Measurements from ENCODE around the gene RSBN1L. TPM values are rescaled to one million over a fixed set of nuclear protein-coding genes. Genes with fewer than 3 reads are reported as not detected.

The RSBN1L gene
- total and polyA plus RNA-seq, 2 experiments from 2014 or later = 4.8 to 19.2 TPM

DNA sequence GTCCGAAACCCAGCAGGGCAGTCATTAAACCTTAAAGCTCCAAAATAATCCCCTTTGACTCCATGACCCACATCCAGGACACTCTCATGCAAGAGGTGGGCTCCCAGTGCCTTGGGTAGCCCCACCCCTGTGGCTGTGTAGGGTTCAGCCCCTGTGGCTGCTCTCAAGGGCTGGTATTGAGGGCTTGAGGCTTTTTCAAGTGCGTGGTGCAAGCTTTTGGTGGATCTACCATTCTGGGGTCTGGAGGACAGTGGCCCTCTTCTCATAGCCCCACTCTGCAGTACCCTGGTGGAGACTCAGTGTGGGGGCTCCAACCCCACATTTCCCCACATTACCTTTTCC lies 50.5 kb downstream of the RSBN1L start:
- Histone ChIP-seq H4K20me1 (ENCODE audit: insufficient read depth, poor library complexity, severe bottlenecking) (no peaks in the 10 kb centered on the region), H3K9me3 (ENCODE audit: low read depth) (no peaks in the 10 kb centered on the region), H2AFZ (no peak overlapping the region), H3K36me3 (replicated peaks; ENCODE audit: insufficient read depth, low read depth) (no peaks in the 10 kb centered on the region), H3K27ac (no peak overlapping the region), H3K4me3 (no peak overlapping the region), H3K9me2 (replicated peaks; ENCODE audit: insufficient read depth) (no peaks in the 10 kb centered on the region), H3K79me2 (peaks cover 86% of the 10 kb centered on the region), H3K4me1 (ENCODE audit: insufficient read depth) (peaks cover 6% of the 10 kb centered on the region), H3K27me3 (no peaks in the 10 kb centered on the region), H3K4me2 (no peak overlapping the region)
- no peak for DNase-seq (ENCODE audit: low spot score)
- WGBS (ENCODE audit: low lambda C conversion rate, missing lambda C conversion rate) = 98% methylated on average over 2 of the region's 2 CpGs
- TF ChIP-seq, protein P1, sequence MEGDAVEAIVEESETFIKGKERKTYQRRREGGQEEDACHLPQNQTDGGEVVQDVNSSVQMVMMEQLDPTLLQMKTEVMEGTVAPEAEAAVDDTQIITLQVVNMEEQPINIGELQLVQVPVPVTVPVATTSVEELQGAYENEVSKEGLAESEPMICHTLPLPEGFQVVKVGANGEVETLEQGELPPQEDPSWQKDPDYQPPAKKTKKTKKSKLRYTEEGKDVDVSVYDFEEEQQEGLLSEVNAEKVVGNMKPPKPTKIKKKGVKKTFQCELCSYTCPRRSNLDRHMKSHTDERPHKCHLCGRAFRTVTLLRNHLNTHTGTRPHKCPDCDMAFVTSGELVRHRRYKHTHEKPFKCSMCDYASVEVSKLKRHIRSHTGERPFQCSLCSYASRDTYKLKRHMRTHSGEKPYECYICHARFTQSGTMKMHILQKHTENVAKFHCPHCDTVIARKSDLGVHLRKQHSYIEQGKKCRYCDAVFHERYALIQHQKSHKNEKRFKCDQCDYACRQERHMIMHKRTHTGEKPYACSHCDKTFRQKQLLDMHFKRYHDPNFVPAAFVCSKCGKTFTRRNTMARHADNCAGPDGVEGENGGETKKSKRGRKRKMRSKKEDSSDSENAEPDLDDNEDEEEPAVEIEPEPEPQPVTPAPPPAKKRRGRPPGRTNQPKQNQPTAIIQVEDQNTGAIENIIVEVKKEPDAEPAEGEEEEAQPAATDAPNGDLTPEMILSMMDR (IDR thresholded peaks at IDR 0.05; ENCODE audit: poor library complexity) = no peak
- TF ChIP-seq EZH2phosphoT487 (IDR thresholded peaks at IDR 0.05; ENCODE audit: low read depth, severe bottlenecking, unreplicated experiment) (no peak), EZH2 (IDR thresholded peaks at IDR 0.05; ENCODE audit: borderline replicate concordance) (no peak)

DNA sequence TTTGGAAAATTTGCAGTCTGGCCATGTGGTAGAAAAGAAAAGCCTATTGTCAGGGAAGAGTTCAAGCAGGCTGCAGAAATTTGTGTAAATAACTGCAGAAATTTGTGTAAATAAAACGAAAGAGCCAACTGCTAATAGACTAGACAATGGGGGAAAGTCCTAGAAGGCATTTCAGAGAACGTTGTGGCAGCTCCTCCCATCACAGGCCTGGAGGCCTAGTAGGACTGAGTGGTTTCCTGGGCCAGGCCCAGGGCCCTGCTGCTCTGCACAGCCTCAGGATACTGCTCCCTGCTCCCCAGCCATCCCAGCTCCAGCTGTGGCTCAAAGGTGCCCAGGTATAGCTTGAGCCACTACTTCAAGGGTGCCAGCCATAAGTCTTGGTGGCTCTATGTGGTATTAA lies 50.9 kb downstream of the RSBN1L start:
- 79% methylated on average over 2 of the region's 2 CpGs for WGBS (ENCODE audit: low lambda C conversion rate, missing lambda C conversion rate)
- no peaks in the 10 kb centered on the region for H3K36me3 ChIP-seq (replicated peaks; ENCODE audit: insufficient read depth, low read depth)
- no peak overlapping the region for H3K4me2 ChIP-seq
- H3K27me3 ChIP-seq = no peaks in the 10 kb centered on the region
- no peak for DNase-seq (ENCODE audit: low spot score)
- H3K4me1 ChIP-seq (ENCODE audit: insufficient read depth) = peaks cover 6% of the 10 kb centered on the region
- H3K27ac ChIP-seq = no peak overlapping the region
- TF ChIP-seq EZH2 (IDR thresholded peaks at IDR 0.05; ENCODE audit: borderline replicate concordance) = no peak
- TF ChIP-seq EZH2phosphoT487 (IDR thresholded peaks at IDR 0.05; ENCODE audit: low read depth, severe bottlenecking, unreplicated experiment) = no peak
- TF ChIP-seq, protein P1 (IDR thresholded peaks at IDR 0.05; ENCODE audit: poor library complexity) = no peak
- H4K20me1 ChIP-seq (ENCODE audit: insufficient read depth, poor library complexity, severe bottlenecking) = no peaks in the 10 kb centered on the region
- H3K9me2 ChIP-seq (replicated peaks; ENCODE audit: insufficient read depth) = no peaks in the 10 kb centered on the region
- H2AFZ ChIP-seq = no peak overlapping the region
- no peak overlapping the region for H3K4me3 ChIP-seq
- no peaks in the 10 kb centered on the region for H3K9me3 ChIP-seq (ENCODE audit: low read depth)
- H3K79me2 ChIP-seq = peaks cover 88% of the 10 kb centered on the region

DNA sequence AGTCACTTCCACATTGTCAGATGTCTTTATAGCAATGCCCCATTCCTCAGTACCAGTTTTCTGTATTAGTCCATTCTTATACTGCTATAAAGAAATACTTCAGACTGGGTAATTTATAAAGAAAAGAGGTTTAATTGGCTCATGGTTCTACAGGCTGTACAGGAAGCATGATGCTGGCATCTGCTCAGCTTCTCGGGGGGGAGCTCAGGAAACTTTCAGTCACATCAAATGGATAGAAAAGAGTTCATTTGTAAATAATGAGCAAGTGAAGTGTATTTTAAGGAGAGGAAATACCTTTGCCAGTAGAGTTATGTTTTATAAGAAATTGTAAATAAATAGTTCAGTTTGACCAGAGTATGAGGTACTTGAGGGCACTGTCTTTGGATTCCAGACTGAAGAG lies 51.5 kb downstream of the RSBN1L start:
- H3K4me2 ChIP-seq = no peak overlapping the region
- no peak overlapping the region for H3K4me3 ChIP-seq
- H3K27ac ChIP-seq = no peak overlapping the region
- no peak for DNase-seq (ENCODE audit: low spot score)
- H3K9me2 ChIP-seq (replicated peaks; ENCODE audit: insufficient read depth) = no peaks in the 10 kb centered on the region
- TF ChIP-seq EZH2 (IDR thresholded peaks at IDR 0.05; ENCODE audit: borderline replicate concordance) = no peak
- TF ChIP-seq, protein P1 (IDR thresholded peaks at IDR 0.05; ENCODE audit: poor library complexity) = no peak
- TF ChIP-seq EZH2phosphoT487 (IDR thresholded peaks at IDR 0.05; ENCODE audit: low read depth, severe bottlenecking, unreplicated experiment) = no peak
- H3K27me3 ChIP-seq = no peaks in the 10 kb centered on the region
- no peaks in the 10 kb centered on the region for H4K20me1 ChIP-seq (ENCODE audit: insufficient read depth, poor library complexity, severe bottlenecking)
- H3K9me3 ChIP-seq (ENCODE audit: low read depth) = no peaks in the 10 kb centered on the region
- H3K36me3 ChIP-seq (replicated peaks; ENCODE audit: insufficient read depth, low read depth) = no peaks in the 10 kb centered on the region
- peaks cover 6% of the 10 kb centered on the region for H3K4me1 ChIP-seq (ENCODE audit: insufficient read depth)
- H3K79me2 ChIP-seq = peaks cover 90% of the 10 kb centered on the region
- H2AFZ ChIP-seq = no peak overlapping the region
- WGBS (ENCODE audit: low lambda C conversion rate, missing lambda C conversion rate) = 85% methylated on average over 1 of the region's 1 CpG

DNA sequence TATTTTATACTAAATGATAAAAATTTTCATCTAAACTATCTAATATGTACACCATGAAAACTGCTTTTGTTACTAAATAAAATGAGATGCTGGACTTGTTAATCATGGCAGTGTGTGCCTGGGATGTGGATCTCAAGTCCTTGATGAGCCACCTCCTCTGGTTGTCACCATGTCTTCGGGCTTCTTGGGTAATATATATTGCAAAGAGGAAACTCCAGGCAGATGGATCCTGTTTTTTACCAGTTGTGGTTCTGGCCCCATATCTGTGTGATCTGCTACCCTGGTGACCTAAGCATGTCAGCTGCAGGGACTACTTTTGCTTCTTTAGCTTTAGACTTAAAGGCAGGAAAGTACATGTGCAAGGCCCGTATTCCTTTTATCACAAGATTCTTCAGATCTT lies 55.8 kb downstream of the RSBN1L start:
- Histone ChIP-seq H3K9me3 (ENCODE audit: low read depth) (no peaks in the 10 kb centered on the region), H3K79me2 (peaks cover 94% of the 10 kb centered on the region), H3K27me3 (no peaks in the 10 kb centered on the region), H3K4me1 (ENCODE audit: insufficient read depth) (peaks cover 5% of the 10 kb centered on the region), H2AFZ (no peak overlapping the region), H3K4me2 (no peak overlapping the region), H3K27ac (no peak overlapping the region), H3K4me3 (no peak overlapping the region), H4K20me1 (ENCODE audit: insufficient read depth, poor library complexity, severe bottlenecking) (no peaks in the 10 kb centered on the region), H3K36me3 (replicated peaks; ENCODE audit: insufficient read depth, low read depth) (no peaks in the 10 kb centered on the region), H3K9me2 (replicated peaks; ENCODE audit: insufficient read depth) (no peaks in the 10 kb centered on the region)
- no peak for TF ChIP-seq EZH2 (IDR thresholded peaks at IDR 0.05; ENCODE audit: borderline replicate concordance)
- TF ChIP-seq, protein P1 (IDR thresholded peaks at IDR 0.05; ENCODE audit: poor library complexity) = no peak
- TF ChIP-seq EZH2phosphoT487 (IDR thresholded peaks at IDR 0.05; ENCODE audit: low read depth, severe bottlenecking, unreplicated experiment) = no peak
- no peak for DNase-seq (ENCODE audit: low spot score)
- WGBS (ENCODE audit: low lambda C conversion rate, missing lambda C conversion rate) = 70% methylated on average over 2 of the region's 2 CpGs
